IMR-90 (cell line): ENCODE results near the gene MCTP1. TPM values are rescaled to one million over a fixed set of nuclear protein-coding genes. Genes with fewer than 3 reads are reported as not detected.

Source experiments
- ATAC-seq: fragments of 200-7000 bp; cut with Tn5 transposase; 2 replicates; pipeline ENCODE4 v1.9.1; 2020; ENCODE audit warnings: low read depth, mild to moderate bottlenecking, moderate library complexity
- BruUV-seq: library from RNA; stranded (reverse); fragments of 400-500 nt; replicated peaks from 2 replicates; lab custom pipeline; 2021; lab: Mats Ljungman, UMichigan
- CTCF ChIA-PET: fragments of 300-600 bp; formaldehyde crosslinking; extraction: SDS; loops from one replicate; lab custom pipeline; 2021; ENCODE audit warnings: antibody characterized with exemption; lab: Yijun Ruan, JAX
- POLR2A ChIA-PET: fragments of 300-600 bp; sonication (Branson Sonifier 250); formaldehyde crosslinking; loops from one replicate; lab custom pipeline; 2022; ENCODE audit warnings: antibody characterized with exemption; ENCODE audit not compliant: unreplicated experiment; lab: Charles Lee
- DNase-seq: peaks from one replicate; pipeline ENCODE4 v3.0.0; 2013
- H2AFZ ChIP-seq: replicated peaks from 2 replicates; pipeline ENCODE3; 2013; ENCODE audit warnings: low read length, mild to moderate bottlenecking; ENCODE audit not compliant: poor library complexity
- H2AK5ac ChIP-seq: 2 replicates; pipeline ENCODE4 v1.6.1; 2013; ENCODE audit warnings: low read depth, low read length, inconsistent platforms
- H2AK9ac ChIP-seq: replicated peaks from 2 replicates; pipeline ENCODE3; 2013; ENCODE audit warnings: mild to moderate bottlenecking, low read depth, low read length, moderate library complexity; ENCODE audit not compliant: poor library complexity
- H2BK120ac ChIP-seq: 2 replicates; pipeline ENCODE4 v1.6.1; 2013; ENCODE audit warnings: low read depth, low read length, inconsistent platforms
- H2BK15ac ChIP-seq: 3 replicates; pipeline ENCODE4 v1.6.1; 2013; ENCODE audit warnings: low read depth, low read length, inconsistent platforms
- H2BK20ac ChIP-seq: 2 replicates; pipeline ENCODE4 v1.6.1; 2013; ENCODE audit warnings: low read depth, mild to moderate bottlenecking, inconsistent platforms, low read length, moderate library complexity
- H2BK5ac ChIP-seq: 2 replicates; pipeline ENCODE4 v1.6.1; 2013; ENCODE audit warnings: mild to moderate bottlenecking, low read depth, low read length, inconsistent platforms; ENCODE audit not compliant: poor library complexity, severe bottlenecking
- H3K14ac ChIP-seq: replicated peaks from 2 replicates; pipeline ENCODE4 v1.6.1; 2013; ENCODE audit warnings: low read depth, low read length, inconsistent platforms
- H3K18ac ChIP-seq: 2 replicates; pipeline ENCODE4 v1.6.1; 2013; ENCODE audit warnings: low read depth, low read length, control low read depth
- H3K23ac ChIP-seq: 2 replicates; pipeline ENCODE4 v1.6.1; 2013; ENCODE audit warnings: low read depth, low read length, inconsistent platforms
- H3K27ac ChIP-seq: 2 replicates; pipeline ENCODE4 v1.5.1; 2013; ENCODE audit warnings: mild to moderate bottlenecking, control low read depth, low read length; ENCODE audit not compliant: insufficient read depth
- H3K27me3 ChIP-seq: 2 replicates; pipeline ENCODE4 v1.6.1; 2013; ENCODE audit warnings: low read length; ENCODE audit not compliant: control insufficient read depth, insufficient read depth
- H3K36me3 ChIP-seq: 2 replicates; pipeline ENCODE4 v1.6.1; 2013; ENCODE audit warnings: low read length, mixed read lengths; ENCODE audit not compliant: control insufficient read depth, insufficient read depth
- H3K4ac ChIP-seq: 2 replicates; pipeline ENCODE4 v1.6.1; 2013; ENCODE audit warnings: low read depth, low read length, inconsistent platforms
- H3K4me1 ChIP-seq: 2 replicates; pipeline ENCODE4 v1.6.1; 2013; ENCODE audit warnings: low read length, mixed read lengths; ENCODE audit not compliant: control insufficient read depth, insufficient read depth
- H3K4me2 ChIP-seq: 2 replicates; pipeline ENCODE4 v1.6.1; 2013; ENCODE audit warnings: low read depth, mild to moderate bottlenecking, control low read depth, low read length, moderate library complexity
- H3K4me3 ChIP-seq: 2 replicates; pipeline ENCODE4 v1.5.1; 2013; ENCODE audit warnings: low read depth, mild to moderate bottlenecking, control low read depth, low read length, moderate library complexity; ENCODE audit not compliant: insufficient read depth
- H3K56ac ChIP-seq: 2 replicates; pipeline ENCODE4 v1.6.1; 2013; ENCODE audit warnings: low read length, inconsistent platforms; ENCODE audit not compliant: insufficient read depth; ENCODE audit errors: extremely low read depth
- H3K79me1 ChIP-seq, 2 experiments: 2 replicates each; pipeline ENCODE4 v1.6.1; 2013; ENCODE audit warnings: low read length in 2 of 2, inconsistent platforms in 1 of 2, low read depth in 1 of 2
- H3K9ac ChIP-seq: 2 replicates; pipeline ENCODE4 v1.6.1; 2013; ENCODE audit warnings: low read depth, low read length, control low read depth
- H3K9me1 ChIP-seq: 2 replicates; pipeline ENCODE4 v1.6.1; 2013; ENCODE audit warnings: low read length, inconsistent platforms; ENCODE audit not compliant: insufficient read depth
- H3K9me3 ChIP-seq: 2 replicates; pipeline ENCODE4 v1.6.1; 2013; ENCODE audit warnings: low read length; ENCODE audit not compliant: control insufficient read depth, insufficient read depth
- H4K20me1 ChIP-seq: 2 replicates; pipeline ENCODE4 v1.6.1; 2013; ENCODE audit warnings: low read length, inconsistent platforms; ENCODE audit not compliant: insufficient read depth
- H4K5ac ChIP-seq: 2 replicates; pipeline ENCODE4 v1.6.1; 2013; ENCODE audit warnings: mild to moderate bottlenecking, low read depth, low read length, control low read depth
- H4K8ac ChIP-seq, 2 experiments: 2 replicates each; pipeline ENCODE4 v1.6.1; 2013; ENCODE audit warnings: low read depth in 2 of 2, low read length in 2 of 2, control low read depth in 1 of 2, inconsistent platforms in 1 of 2
- H4K91ac ChIP-seq: 2 replicates; pipeline ENCODE4 v1.6.1; 2013; ENCODE audit warnings: low read depth, low read length, inconsistent platforms; ENCODE audit not compliant: insufficient read depth
- BHLHE40 ChIP-seq: fragments of 150-350 bp; IDR thresholded peaks from 2 replicates; pipeline ENCODE4 v1.6.1; 2016; ENCODE audit warnings: mild to moderate bottlenecking, low read depth, low read length
- CTCF ChIP-seq: conservative IDR thresholded peaks from 2 replicates; pipeline ENCODE4 v1.5.1; 2012; ENCODE audit warnings: mild to moderate bottlenecking, low read depth, low read length, improper control_type of control experiment
- ELK1 ChIP-seq: fragments of 150-350 bp; IDR thresholded peaks from 2 replicates; pipeline ENCODE4 v1.6.1; 2016; ENCODE audit warnings: low read depth, mild to moderate bottlenecking, low read length, moderate library complexity, borderline replicate concordance
- MAZ ChIP-seq: IDR thresholded peaks from 2 replicates; pipeline ENCODE4 v1.6.1; 2012; ENCODE audit warnings: low read depth, mild to moderate bottlenecking, low read length, improper control_type of control experiment, moderate library complexity, borderline replicate concordance
- RAD21 ChIP-seq: IDR thresholded peaks from 2 replicates; pipeline ENCODE4 v1.6.1; 2012; ENCODE audit warnings: low read length, improper control_type of control experiment
- WGBS, 2 experiments: methylation state at CpG; one replicate each; pipeline versions ENCODE4 v1.1.5 to v1.1.7; 2013; ENCODE audit warnings: missing lambda C conversion rate in 2 of 2; ENCODE audit not compliant: insufficient read length in 1 of 2; ENCODE audit errors: extremely low coverage in 2 of 2; 5-methylcytosine and 5-hydroxymethylcytosine counted together
- dilution Hi-C: fragments of 300-500 bp; cut with HindIII; formaldehyde crosslinking; loops from one replicate; pipeline ENCODE4 v1.14.3; 2018; ENCODE audit warnings: low sequenced_read_pairs; ENCODE audit not compliant: unreplicated experiment
- in situ Hi-C: fragments of 300-500 bp; cut with MboI; formaldehyde crosslinking; loops from 3 replicates; pipeline ENCODE4 v1.14.3; 2019; ENCODE audit warnings: low sequenced_read_pairs, inconsistent platforms, mixed read lengths
- intact Hi-C: fragments of 100-400 bp; cut with micrococcal nuclease; formaldehyde crosslinking; loops from 2 replicates; pipeline ENCODE4 v1.10.0; 2022
- polyA plus RNA-seq, 3 experiments: library from polyadenylated mRNA; depleted of rRNA; stranded (reverse); fragments of >200 nt; gene quantifications; 2 replicates each; pipeline ENCODE4 v1.2.3, GENCODE V29; 2012; ENCODE audit warnings: low replicate concordance in 1 of 3
- total RNA-seq: library from RNA; depleted of rRNA; stranded (reverse); fragments of >200 nt; gene quantifications from 2 replicates; pipeline ENCODE4 v1.2.3, GENCODE V29; 2012

The MCTP1 gene
- total and polyA plus RNA-seq, 2 of the 4 experiments (the other 2 are of a cell fraction) = 0.21 TPM; not detected in 1

GRCh38 chr5:95069021-95069420 lies 215.9 kb downstream of the MCTP1 start:
- Histone ChIP-seq H2BK5ac (no peak overlapping the region), H2BK120ac (no peak overlapping the region), H4K20me1 (no peaks in the 10 kb centered on the region), H3K27ac (no peak overlapping the region), H4K91ac (no peak overlapping the region), H3K9me1 (no peaks in the 10 kb centered on the region), H3K14ac (no peak overlapping the region), H3K27me3 (no peaks in the 10 kb centered on the region), H3K79me1 (no peaks in the 10 kb centered on the region), H3K23ac (no peak overlapping the region), H3K9ac (no peak overlapping the region), H3K36me3 (no peaks in the 10 kb centered on the region), H3K56ac (no peak overlapping the region), H2AK5ac (no peak overlapping the region), H3K9me3 (no peaks in the 10 kb centered on the region), H2AFZ (no peak overlapping the region), H2AK9ac (no peak overlapping the region), H4K8ac (no peak overlapping the region), H3K4me1 (no peaks in the 10 kb centered on the region), H3K4me2 (no peak overlapping the region), H2BK20ac (no peak overlapping the region), H4K5ac (no peak overlapping the region), H3K18ac (no peak overlapping the region), H2BK15ac (no peak overlapping the region), H3K4ac (no peak overlapping the region), H3K4me3 (no peak overlapping the region)
- no peak for ATAC-seq
- dilution Hi-C loops = no loop called here
- no TSS peak for BruUV-seq
- no peak for DNase-seq
- ChIA-PET POLR2A (no interaction called here), CTCF (no interaction called here)
- in situ Hi-C loops = no loop called here
- intact Hi-C loops = no loop called here
- no CpG with 5 or more reads among the region's 2 CpGs for WGBS, 2 experiments
- TF ChIP-seq BHLHE40 (no peak), RAD21 (no peak), MAZ (no peak), CTCF (no peak), ELK1 (no peak)
